ENCODE data around the gene SHROOM3.
"Not testable (repeated sequence)": the region's sequence is repeated elsewhere in the genome, so short reads cannot be mapped to it uniquely, and the experiment has no call there.

SHROOM3 gene

DNA sequence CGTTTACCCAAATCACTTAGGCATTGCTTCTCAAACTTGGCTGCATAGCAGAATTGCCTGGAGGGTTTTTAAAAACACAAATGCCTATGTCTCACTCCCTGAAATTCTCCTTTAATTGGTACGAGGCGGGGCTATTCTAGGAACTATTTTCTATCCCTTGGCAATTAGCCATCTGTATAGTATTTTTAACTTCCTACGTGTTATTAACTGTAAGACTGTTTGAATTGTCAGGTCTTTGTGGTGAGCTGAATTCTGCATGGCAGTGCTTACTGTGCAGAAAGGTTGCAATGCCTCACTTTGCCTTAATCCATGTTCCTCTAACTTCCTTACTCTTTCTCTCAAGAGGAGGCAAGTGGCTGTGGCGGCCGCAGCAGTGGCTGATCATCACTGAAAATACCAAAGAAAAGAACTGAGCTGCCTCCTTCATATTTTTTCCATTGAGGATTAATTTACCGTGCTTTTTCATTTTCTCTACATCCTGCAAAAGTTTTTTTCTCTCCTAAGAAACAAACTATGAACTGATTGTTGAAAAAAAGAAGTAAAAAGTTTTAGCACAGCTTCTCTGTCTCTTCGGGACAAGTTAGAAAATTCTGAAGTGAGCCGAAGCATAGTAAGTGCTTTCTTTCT lies at the start of gene SHROOM3:
Gene SHROOM3, plus strand, starts transcription at position 329 of the 627 bp plus-strand sequence. CDS start 824 bp downstream, outside the sequence.
- no peak for DNase-seq

DNA sequence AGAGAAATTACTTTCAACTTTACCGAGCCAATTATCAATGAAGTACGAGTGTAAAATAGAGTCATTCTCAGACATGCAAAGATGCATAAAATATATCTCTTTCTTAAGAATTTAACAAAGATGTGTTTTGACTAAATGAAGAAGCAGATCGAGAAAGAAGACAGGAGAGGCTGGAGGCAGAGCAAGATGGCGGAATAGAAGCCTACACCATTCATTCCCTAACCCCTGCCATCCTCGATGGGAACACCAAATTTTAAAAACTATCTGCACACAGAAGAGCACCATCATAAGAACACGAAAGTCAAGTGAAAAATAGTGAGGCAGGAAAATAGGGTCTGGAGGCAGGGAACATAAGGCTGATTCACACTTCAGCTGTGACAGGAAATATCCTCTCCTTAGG lies 49.1 kb upstream of the SHROOM3 start:
- DNase-seq: no peak

DNA sequence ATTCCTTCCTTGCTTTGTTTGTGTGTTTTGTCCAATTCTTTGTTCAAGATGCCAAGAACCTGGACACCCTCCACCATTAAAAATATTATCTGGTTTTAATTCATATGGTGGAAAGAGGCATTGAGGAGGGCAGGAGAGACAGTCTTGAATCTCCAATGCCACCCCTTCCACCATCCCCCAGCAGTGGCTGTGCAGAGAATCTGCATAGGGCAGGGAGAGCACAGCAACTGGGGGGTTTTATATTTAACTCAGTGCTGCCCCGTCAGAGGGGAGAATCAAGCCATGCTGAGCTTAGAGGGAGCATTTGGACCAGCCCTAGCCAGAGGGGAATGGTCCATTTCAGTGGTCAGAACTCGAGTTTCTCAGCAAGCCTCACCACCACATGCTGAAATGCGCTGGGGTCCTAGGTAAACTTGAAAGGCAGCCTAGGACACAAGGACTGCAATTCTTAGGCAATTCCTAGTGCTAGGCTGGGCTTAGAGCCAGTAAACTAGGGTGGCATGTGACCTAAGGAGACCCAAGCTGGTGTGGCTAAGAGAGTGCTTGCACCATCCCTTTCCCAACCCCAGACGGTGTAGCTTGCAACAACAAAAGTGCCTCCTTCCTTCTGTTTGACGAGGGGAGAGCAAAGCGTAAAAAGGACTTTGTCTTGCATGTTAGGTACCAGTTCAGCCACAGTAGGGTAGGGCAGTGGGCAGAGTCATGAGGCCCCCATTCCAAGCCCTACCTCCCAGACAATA lies 48.3 kb upstream of the SHROOM3 start:
- no peak for DNase-seq

DNA sequence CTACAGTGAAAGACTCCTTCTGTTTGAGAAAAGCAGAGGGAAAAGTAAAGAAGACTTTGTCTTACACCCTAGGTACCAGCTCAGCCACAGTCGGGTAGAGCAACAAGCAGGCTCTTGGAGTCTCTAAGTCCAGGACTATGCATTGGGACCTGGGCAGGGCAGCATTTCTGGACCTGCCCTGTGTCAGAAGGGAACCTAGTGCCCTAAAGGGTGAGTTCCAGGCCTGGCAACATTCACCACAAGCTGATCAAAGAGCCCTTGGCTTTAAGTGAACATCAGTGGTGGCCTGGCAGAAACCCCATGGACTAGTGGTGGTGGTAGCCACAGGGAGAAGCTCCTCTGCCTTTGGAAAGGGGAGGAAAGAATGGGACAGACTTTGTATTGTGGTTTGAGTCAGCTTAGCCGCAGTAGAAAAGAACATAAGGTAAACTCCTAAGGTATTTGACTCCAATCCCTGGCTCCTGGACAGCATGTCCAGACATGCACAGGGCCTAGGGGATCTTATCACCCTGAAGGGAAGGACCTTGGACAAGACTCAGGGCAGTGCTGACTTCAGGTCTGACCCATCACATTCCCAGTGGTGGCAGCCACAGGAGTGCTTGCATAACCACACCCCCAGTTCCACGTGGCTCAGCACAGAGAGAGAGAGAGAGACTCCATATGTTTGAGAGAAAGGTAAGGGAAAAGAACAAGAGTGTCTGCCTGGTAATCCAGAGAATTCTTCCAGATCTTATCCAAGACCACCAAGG lies 46.7 kb upstream of the SHROOM3 start:
- DNase-seq: no peak

DNA sequence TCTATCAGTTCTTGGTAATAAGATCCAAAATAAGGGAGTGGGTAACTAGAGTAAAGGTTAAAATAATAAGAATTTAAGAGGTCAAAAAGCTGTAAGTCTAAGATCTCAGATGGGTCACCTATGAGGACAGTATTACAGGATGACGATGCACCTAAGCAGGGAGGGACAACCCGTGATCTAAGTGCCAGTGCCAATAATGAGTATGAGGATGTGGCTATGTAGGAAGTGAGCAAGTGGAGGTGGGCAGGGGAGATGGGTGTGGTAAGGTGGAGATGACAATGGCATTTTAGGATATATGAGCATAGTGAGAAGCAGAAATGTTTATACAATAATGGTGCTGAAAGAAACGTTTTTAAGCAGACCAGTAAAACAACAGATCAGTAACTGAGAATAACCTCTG lies 33.4 kb upstream of the SHROOM3 start:
- no peak for DNase-seq

DNA sequence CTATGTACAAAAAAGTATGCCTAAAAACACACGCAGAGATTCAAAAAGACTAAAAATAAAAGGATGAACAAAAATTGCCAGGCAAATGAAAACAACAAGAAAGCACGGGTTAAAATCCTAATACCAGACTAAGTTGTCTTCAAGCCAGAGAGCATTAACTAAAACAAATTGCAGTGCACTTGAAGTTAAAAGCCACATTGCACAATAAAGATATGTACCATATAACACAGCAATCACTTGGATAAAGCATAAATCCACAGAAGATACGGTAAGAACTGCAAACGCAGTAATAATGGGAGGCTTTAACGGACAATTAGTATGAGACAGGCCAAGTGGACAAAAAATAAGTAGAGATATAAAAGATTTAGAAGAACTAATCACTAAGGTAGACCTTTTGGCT lies 28.9 kb upstream of the SHROOM3 start:
- DNase-seq: no peak

DNA sequence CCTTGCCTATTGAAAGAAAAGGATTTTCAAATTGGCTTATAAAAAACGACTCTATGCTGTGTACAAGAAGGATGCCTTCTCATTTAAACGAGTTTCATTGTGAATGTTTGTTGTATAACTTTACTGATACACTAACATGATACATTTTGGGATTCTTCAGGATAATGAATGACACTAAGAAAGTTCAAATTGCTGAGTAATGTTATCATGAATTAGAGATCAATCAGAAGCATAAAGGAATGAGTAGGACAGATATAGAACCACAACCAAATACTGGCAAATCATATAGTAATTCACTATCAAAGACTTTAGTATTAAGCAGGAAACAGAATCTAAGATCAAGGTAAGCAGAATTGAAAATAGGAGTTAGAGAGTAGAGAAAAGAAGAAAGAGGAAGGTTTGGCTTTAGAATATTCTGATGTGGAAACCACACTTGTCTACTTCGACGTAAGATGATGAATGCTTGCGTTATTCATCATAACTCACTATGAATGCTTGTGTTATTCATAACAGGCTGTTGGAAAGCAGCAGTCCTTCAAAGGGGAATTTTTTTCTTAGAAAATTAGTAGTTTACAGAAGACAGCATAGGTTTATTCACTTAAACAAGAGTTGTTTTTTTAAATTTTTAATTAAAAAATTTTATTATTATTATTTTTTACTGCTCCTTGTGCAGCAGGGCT lies 27.4 kb upstream of the SHROOM3 start:
- no peak for DNase-seq

DNA sequence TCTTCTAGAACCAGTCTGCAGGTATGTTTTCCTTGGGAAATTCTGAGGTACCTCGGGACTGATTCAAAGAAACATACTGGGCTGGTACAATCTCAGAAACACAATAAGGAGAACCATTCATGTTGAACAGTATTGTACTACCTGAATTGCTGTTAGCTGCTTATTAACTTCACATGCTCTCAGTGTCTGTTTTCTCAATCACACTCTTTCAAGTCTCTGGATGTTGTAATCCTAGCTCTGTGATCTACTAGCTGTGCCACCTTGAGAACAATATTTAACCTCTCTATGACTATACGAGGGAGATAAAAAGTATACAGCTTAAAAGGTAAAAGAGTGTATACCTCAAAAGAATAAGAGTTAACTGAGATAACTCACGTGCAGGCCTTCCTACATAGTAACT lies 24.4 kb upstream of the SHROOM3 start:
- no peak for DNase-seq

DNA sequence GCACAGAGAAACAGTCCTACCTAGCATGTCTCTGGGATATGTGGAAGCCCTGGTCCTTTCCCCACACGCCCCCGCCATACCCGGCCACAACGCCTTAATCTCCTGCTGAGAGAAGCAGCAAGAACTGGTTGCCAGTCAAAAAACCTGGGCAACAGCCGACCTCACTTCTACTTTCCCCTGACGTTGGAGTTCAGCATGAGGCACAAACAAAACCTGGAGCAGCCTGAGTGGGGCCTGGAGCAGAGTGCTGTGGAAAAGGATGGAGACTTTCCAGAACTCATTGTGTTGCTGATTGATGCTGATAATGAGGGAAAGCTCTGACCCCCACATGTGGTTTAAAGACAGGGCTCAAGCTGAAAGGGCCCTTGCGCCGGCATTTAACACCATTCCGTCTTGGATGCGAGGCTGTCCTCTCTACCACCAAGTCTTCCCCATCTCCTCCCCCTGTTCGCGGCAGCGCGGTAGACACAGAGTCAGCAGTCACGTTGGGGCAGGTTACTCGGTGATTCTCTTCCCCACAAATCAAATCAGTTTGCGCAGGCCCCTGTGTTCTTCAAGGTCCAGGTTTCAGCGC lies 14.8 kb upstream of the SHROOM3 start:
- no peak for DNase-seq

DNA sequence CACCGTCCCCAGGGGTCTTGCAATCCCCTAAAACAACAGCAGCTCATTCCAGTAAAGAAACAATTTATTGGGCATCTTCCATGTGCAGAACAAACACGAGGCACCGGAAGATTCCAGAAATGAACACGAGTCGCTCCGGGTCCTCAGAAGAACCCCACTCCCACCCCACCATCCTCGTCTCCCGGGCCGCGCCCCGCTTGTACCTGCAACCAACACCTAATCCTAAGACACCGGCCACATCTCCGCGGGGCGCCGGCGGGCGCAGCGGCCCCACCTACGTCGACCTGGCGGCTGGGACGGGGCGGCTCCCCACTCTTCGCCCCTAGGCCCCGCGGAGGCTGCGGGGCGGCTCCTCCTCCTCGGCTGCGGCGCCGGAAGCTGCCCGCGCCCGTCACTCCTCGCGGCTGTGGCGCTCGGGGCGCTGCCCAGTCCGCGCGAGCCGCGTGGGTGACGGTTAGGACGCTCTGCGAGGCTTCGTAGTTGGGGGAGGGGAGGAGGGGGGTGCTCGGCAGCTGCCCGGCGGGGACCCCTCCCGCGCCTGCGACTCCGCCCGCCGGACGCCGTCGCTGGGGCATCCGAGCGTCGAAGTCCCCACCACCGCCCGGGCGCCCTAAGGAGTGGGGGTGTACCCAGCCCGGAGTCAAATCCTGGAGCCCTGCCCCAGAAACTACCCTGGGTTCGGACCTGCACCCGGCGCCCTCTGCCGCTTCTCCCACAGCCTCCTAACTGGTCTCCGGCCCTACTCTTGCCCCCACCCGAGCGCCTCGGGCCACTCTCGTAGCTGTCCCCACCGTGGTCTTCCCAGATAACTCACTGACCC lies 14.1 kb upstream of the SHROOM3 start, which contains the start of gene CCDC158:
Gene CCDC158, minus strand, starts transcription at position 380 of the 820 bp plus-strand sequence. CDS start 17,934 bp downstream, outside the sequence.
- no peak for DNase-seq

DNA sequence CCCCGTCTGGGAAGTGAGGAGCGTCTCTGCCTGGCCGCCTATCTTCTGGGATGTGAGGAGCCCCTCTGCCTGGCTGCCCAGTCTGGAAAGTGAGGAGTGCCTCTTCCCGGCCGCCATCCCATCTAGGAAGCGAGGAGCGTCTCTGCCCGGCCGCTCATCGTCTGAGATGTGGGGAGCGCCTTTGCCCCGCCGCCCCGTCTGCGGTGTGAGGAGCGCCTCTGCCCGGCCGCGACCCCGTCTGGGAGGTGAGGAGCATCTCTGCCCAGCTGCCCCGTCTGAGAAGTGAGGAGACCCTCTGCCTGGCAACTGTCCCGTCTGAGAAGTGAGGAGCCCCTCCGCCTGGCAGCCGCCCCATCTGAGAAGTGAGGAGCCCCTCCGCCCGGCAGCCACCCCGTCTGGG lies 11.9 kb upstream of the SHROOM3 start:
- DNase-seq: not testable (repeated sequence)

DNA sequence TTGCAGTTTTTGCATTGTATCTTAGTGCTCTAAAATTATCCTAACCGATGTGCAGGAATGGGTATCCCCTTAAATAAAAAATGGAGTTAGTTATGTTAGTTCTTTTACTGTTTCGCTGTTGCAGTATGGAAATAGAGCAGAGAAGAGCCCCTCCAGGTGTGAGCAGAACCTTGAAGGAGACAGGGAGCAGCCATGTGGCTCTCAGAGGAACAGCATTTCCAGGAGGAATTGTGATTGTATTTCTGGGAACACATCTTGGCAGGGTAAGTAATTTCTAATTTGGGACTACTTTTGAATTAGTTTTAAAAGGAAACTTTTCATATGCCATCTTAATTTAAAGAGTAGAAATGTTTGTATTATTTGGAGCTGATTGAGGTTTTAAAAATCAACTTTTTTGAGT lies 8.8 kb upstream of the SHROOM3 start:
- no peak for DNase-seq

DNA sequence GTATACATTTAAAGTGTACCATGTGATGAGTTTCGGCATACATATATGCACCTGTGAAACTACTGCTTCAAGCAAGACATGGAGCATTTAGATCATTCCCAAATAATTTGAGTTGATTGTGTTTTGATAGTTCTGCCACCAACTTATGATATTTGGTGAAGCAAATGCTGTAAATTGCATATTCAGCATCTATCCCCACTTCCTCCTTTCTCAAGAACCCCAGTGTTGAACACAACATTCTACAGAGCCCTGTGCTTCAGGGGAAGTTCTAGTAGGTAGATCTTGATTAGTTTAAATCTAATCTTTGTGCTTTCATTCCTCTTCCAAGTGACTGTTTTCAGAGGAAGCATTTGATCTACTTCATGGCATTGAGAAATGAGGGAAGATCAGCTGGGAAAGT lies 5.4 kb upstream of the SHROOM3 start:
- DNase-seq: no peak

DNA sequence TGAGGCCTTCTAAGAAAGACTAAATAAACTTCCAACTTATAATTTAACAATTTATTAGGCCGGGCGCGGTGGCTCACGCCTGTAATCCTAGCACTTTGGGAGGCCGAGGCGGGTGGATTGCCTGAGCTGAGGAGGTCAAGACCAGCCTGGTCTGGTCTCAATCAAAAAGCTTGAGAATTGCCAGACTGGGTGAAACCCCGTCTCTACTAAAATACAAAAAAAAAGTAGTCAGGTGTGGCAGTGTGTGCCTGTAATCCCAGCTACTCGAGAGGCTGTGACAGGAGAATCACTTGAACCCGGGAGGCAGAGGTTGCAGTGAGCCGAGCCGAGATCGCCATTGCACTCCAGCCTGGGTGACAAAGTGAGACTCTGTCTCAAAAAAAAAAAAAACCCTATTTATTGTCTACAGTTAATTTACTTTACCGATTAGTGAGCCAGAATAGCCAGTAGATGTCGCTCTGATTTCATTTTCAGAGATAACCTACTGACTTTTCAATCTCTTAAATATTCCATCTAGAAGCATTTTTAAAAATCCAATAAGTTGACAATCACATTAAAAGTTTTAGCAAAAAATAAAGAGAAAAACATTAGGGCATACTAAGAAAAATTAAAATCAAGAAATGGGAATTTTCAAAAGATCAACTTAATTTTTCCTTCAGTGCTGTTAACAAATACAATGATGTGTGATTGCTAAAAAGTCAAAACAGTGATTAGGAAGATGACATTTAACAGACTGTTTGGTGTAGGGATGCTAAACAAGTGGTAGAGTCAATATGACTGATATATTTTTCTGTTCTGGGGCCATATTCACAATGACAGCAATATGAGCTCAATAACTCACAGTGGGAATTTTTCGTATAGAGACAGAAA lies 4.3 kb upstream of the SHROOM3 start:
- no peak for DNase-seq

DNA sequence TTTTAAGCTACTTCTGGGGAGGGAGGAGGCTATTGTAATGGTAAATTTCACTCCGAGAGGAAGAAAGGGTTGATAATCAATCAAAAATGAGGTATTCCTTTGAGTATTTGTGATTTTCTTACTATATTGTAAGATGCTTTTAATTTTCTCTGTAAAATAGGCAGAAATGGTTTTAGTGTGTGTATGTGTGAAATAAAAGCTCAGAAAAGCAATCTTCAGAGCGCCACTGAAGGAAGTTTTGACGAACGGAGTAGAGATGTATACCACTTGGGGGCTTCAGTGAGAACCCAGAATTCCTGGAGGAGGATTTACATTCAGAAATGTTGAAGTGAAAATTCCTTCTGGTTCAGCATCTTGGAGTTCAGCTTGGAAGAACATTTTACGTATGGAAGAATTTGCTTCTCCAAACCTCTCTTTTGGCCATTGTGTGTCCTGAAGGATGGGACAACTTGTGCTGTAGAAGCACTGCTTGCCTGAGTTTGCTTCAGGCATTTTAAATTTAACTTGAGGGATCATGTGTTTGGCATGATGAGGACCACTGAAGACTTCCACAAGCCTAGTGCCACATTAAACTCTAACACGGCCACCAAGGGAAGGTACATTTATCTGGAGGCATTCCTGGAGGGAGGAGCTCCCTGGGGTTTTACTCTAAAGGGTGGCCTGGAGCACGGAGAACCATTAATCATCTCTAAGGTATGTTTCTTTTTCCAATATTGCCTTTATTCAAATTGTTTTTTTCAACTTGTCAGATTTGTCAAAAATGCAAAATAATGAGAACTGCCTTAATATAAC lies 695 bp downstream of the SHROOM3 start:
- no peak for DNase-seq

DNA sequence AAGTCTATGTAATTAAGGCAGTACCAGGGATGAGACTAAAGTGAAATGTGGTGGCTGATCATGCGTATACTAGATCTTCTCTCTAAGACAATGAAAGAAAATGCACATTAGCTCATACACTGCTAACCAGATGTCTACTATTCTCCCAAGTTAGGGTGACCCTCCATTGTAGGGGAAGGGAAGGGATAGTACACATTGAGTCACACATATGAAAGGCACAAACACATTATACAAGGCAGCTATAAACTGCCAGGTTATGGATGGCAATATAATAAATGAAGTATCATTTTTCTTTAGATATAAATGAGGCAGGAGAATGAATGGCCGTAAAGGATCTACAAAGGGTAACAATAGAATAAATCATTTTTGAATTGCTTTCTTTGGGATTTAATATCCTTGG lies 4.5 kb downstream of the SHROOM3 start:
- DNase-seq: no peak

DNA sequence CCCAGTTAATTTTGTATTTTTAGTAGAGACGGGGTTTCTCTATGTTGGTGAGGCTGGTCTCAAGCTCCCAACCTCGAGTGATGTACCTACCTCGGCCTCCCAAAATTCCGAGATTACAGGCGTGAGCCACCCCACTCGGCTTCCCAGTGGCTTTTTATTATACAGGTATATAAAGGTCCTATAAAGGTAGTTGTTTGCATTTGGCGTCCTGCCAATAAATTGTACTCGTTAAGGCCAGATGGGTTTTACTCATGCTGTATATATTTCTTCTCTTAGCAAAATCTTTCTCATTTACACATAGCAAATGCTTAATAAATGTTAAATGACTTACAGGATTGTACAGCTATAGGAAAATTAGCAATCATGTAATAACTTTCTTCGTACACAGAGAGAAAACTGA lies 6.9 kb downstream of the SHROOM3 start:
- DNase-seq: no peak

DNA sequence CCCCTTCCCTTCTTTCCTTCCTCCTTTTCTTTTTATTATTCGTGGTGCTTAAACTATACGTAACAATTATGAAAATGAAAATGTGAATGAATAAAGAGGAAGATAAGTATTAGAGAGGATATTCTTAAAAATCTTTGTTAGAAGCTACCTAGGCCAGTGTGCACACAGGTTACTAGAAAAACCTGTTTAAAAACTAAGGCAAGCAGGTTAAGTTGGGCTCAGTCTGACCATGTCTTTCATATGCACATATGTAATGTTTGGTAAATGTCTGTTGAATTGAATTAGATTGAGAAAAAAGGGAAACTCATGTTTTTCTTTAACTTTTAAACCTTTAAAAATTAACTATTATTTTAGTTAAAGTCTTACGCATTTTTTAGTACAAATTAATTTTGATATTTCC lies 7.8 kb downstream of the SHROOM3 start:
- DNase-seq: no peak

DNA sequence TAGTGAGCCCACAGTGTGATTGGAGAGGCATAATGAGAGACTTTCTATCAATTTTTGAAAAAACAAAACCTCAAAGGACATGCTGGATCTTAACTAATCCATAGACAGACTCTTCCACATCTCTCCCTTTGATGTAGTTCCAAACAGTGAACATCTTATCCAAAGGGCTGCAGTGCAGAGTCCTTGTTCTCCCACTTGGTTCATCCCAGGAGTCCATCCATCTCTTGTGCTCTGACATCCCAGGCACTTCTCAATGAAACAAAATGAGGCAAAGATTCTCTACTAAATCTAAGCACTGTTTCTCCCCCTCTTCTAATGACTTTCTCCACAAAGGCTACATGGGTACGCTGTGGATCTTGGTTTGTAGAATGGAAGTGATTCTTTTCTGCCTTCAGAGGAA lies 8.3 kb downstream of the SHROOM3 start:
- no peak for DNase-seq

DNA sequence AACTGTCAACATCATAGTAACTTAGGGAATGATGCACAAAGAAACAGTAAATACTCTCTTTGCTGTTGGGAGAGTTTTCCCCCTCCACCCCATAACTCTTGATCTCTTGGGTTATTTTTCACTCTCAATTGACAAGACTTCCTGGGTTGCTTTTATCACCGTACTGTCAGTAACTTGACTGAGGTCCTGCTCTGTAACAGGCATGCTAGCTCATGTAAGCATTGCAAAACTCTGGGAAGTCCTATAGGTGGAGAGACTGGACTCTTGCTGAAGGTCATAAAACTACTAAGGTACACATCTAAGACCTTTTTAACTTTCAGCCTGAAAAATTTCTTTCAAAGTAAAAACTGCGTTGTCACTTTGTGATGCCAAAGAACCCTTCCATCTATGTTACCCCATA lies 10.9 kb downstream of the SHROOM3 start:
- no peak for DNase-seq

All from stimulated activated CD4-positive, alpha-beta T cell treated with anti-CD3 and anti-CD28 coated beads, Interleukin-12 subunit alpha, Interleukin-12 subunit beta, amount 100 ng/mL, for 4 hours (primary cell).